H1 (cell line): ENCODE measurements around the gene GSDME. TPM values are rescaled to one million over a fixed set of nuclear protein-coding genes. Genes with fewer than 3 reads are reported as not detected.
A peak's percentile ranks its signal among the peaks of the same experiment; 100 is the strongest.

ENCODE experiments used
- CTCF ChIA-PET: fragments of 300-600 bp; sonication (Branson Sonifier 250); formaldehyde crosslinking; loops from one replicate; lab custom pipeline; 2021; ENCODE audit not compliant: partially characterized antibody; lab: Charles Lee
- POLR2A ChIA-PET: fragments of 300-600 bp; sonication (Branson Sonifier 250); formaldehyde crosslinking; loops from one replicate; lab custom pipeline; 2021; ENCODE audit warnings: inconsistent platforms; ENCODE audit not compliant: partially characterized antibody; lab: Charles Lee
- DNase-seq, 2 experiments: peaks; one replicate each; pipeline versions ENCODE4 v3.0.0 to v3.0.0-alpha.2; 2010 to 2022; ENCODE audit warnings: low spot score in 2 of 2, low read depth in 1 of 2, mixed read lengths in 1 of 2
- FAIRE-seq: peaks from 2 replicates; lab custom pipeline; 2011; peaks lifted over from hg19 to GRCh38; lab: Jason Lieb, UNC
- H2AFZ ChIP-seq: 2 replicates; pipeline ENCODE4 v1.8.1; 2012; ENCODE audit warnings: low read length, inconsistent platforms
- H2AK5ac ChIP-seq: 2 replicates; pipeline ENCODE4 v1.6.1; 2013; ENCODE audit warnings: low read depth, low read length
- H2BK120ac ChIP-seq: replicated peaks from 2 replicates; pipeline ENCODE3; 2013; ENCODE audit warnings: low read depth, low read length, inconsistent platforms
- H2BK12ac ChIP-seq: 2 replicates; pipeline ENCODE4 v1.6.1; 2013; ENCODE audit warnings: low read depth, low read length
- H2BK15ac ChIP-seq: 2 replicates; pipeline ENCODE4 v1.6.1; 2013; ENCODE audit warnings: low read length
- H2BK20ac ChIP-seq: 2 replicates; pipeline ENCODE4 v1.6.1; 2013; ENCODE audit warnings: low read length
- H2BK5ac ChIP-seq: 2 replicates; pipeline ENCODE4 v1.6.1; 2013; ENCODE audit warnings: low read depth, low read length
- H3K14ac ChIP-seq: 2 replicates; pipeline ENCODE4 v1.6.1; 2013; ENCODE audit warnings: inconsistent platforms; ENCODE audit not compliant: insufficient read length
- H3K18ac ChIP-seq: 2 replicates; pipeline ENCODE4 v1.6.1; 2013; ENCODE audit warnings: low read length; ENCODE audit errors: extremely low read depth
- H3K23ac ChIP-seq: 2 replicates; pipeline ENCODE4 v1.6.1; 2013; ENCODE audit warnings: inconsistent platforms; ENCODE audit not compliant: insufficient read length
- H3K23me2 ChIP-seq: 2 replicates; pipeline ENCODE4 v1.6.1; 2013; ENCODE audit warnings: low read depth, low read length
- H3K27ac ChIP-seq: 2 replicates; pipeline ENCODE4 v1.6.1; 2011; ENCODE audit warnings: low read depth, low read length, inconsistent platforms
- H3K27me3 ChIP-seq, 4 experiments: replicated peaks in 1 of 4; 1 replicate in 1 of 4; 2 replicates in 3 of 4; pipeline versions ENCODE4 v1.6.1 to v1.8.1; 2011 to 2013; ENCODE audit warnings: low read length in 3 of 4, mild to moderate bottlenecking in 3 of 4, inconsistent platforms in 2 of 4, mixed read lengths in 2 of 4, moderate library complexity in 1 of 4; ENCODE audit not compliant: control insufficient read depth in 3 of 4, insufficient read depth in 3 of 4; ENCODE audit errors: extremely low read depth in 1 of 4
- H3K36me3 ChIP-seq, 4 experiments: 2 replicates each; pipeline versions ENCODE4 v1.6.1 to v1.8.1; 2011 to 2013; ENCODE audit warnings: mild to moderate bottlenecking in 4 of 4, low read length in 3 of 4, moderate library complexity in 2 of 4, control low read depth in 1 of 4, inconsistent platforms in 1 of 4; ENCODE audit not compliant: insufficient read depth in 4 of 4, control insufficient read depth in 2 of 4
- H3K4ac ChIP-seq: replicated peaks from 2 replicates; pipeline ENCODE3; 2013; ENCODE audit warnings: low read length, low read depth, mixed read lengths, inconsistent platforms; ENCODE audit not compliant: insufficient read length
- H3K4me1 ChIP-seq, 4 experiments: replicated peaks in 1 of 4; 1 replicate in 1 of 4; 2 replicates in 3 of 4; pipeline versions ENCODE4 v1.6.1 to v1.8.1; 2011 to 2013; ENCODE audit warnings: low read length in 3 of 4, inconsistent platforms in 2 of 4, mixed read lengths in 1 of 4; ENCODE audit not compliant: insufficient read depth in 4 of 4, control insufficient read depth in 3 of 4
- H3K4me2 ChIP-seq, 2 experiments: 2 replicates each; pipeline versions ENCODE4 v1.6.1 to v1.8.1; 2011 to 2013; ENCODE audit warnings: low read depth in 2 of 2, low read length in 2 of 2, control low read depth in 1 of 2, inconsistent platforms in 1 of 2, mild to moderate bottlenecking in 1 of 2; ENCODE audit not compliant: insufficient read depth in 1 of 2
- H3K4me3 ChIP-seq, 4 experiments: fragments of 200-600, 300-600 bp in 1 of 4; sonication (generic), shearing (Covaris generic), sonication (Bioruptor Twin) in 1 of 4; 2 replicates each; pipeline versions ENCODE4 v1.5.1 to v1.8.1; 2011 to 2016; ENCODE audit warnings: low read length in 4 of 4, low read depth in 3 of 4, control low read depth in 2 of 4, inconsistent platforms in 2 of 4, mild to moderate bottlenecking in 2 of 4, mixed read lengths in 1 of 4, moderate library complexity in 1 of 4; ENCODE audit not compliant: insufficient read depth in 2 of 4; ENCODE audit errors: extremely low read depth in 1 of 4
- H3K56ac ChIP-seq: replicated peaks from 2 replicates; pipeline ENCODE3; 2013; ENCODE audit warnings: low read depth, mild to moderate bottlenecking, mixed read lengths, low read length, inconsistent platforms; ENCODE audit not compliant: insufficient read length
- H3K79me1 ChIP-seq: 2 replicates; pipeline ENCODE4 v1.6.1; 2013; ENCODE audit warnings: low read depth, low read length, control low read depth
- H3K79me2 ChIP-seq, 2 experiments: 2 replicates each; pipeline versions ENCODE4 v1.6.1 to v1.8.1; 2012 to 2013; ENCODE audit warnings: low read length in 2 of 2, mild to moderate bottlenecking in 2 of 2, inconsistent platforms in 1 of 2; ENCODE audit not compliant: insufficient read depth in 2 of 2, control insufficient read depth in 1 of 2
- H3K9ac ChIP-seq, 4 experiments: replicated peaks in 1 of 4; 1 replicate in 1 of 4; 2 replicates in 3 of 4; pipeline versions ENCODE4 v1.6.1 to v1.8.1; 2011 to 2013; ENCODE audit warnings: low read depth in 3 of 4, low read length in 3 of 4, control low read depth in 2 of 4, mild to moderate bottlenecking in 2 of 4, moderate library complexity in 2 of 4, inconsistent platforms in 1 of 4; ENCODE audit errors: extremely low read depth in 1 of 4
- H3K9me3 ChIP-seq, 2 experiments: 2 replicates each; pipeline versions ENCODE4 v1.6.1 to v1.8.1; 2012 to 2013; ENCODE audit warnings: mild to moderate bottlenecking in 2 of 2, moderate library complexity in 2 of 2, control low read depth in 1 of 2, inconsistent platforms in 1 of 2, low read depth in 1 of 2, low read length in 1 of 2, mixed read lengths in 1 of 2; ENCODE audit not compliant: insufficient read depth in 2 of 2
- H4K20me1 ChIP-seq, 2 experiments: replicated peaks in 1 of 2; 2 replicates each; pipeline versions ENCODE3 to v1.8.1; 2011 to 2013; ENCODE audit warnings: inconsistent platforms in 2 of 2, low read length in 2 of 2, mild to moderate bottlenecking in 1 of 2; ENCODE audit not compliant: insufficient read depth in 2 of 2, control insufficient read depth in 1 of 2
- H4K5ac ChIP-seq: 2 replicates; pipeline ENCODE4 v1.6.1; 2013; ENCODE audit warnings: low read length, low read depth, mixed read lengths, inconsistent platforms; ENCODE audit not compliant: insufficient read length
- H4K8ac ChIP-seq: 2 replicates; pipeline ENCODE4 v1.8.0; 2013; ENCODE audit warnings: mild to moderate bottlenecking, moderate library complexity, low read length, inconsistent platforms; ENCODE audit not compliant: insufficient read depth; ENCODE audit errors: extremely low read depth
- H4K91ac ChIP-seq: replicated peaks from 2 replicates; pipeline ENCODE3; 2013; ENCODE audit warnings: low read length, mixed read lengths, inconsistent platforms; ENCODE audit not compliant: insufficient read length
- BACH1 ChIP-seq: IDR thresholded peaks from 2 replicates; pipeline ENCODE4 v1.6.1; 2012; ENCODE audit warnings: low read length, improper control_type of control experiment
- CHD2 ChIP-seq: IDR thresholded peaks from 2 replicates; pipeline ENCODE4 v1.6.1; 2012; ENCODE audit warnings: low read length, improper control_type of control experiment
- CREB1 ChIP-seq: IDR thresholded peaks from 2 replicates; pipeline ENCODE4 v1.6.1; 2012; ENCODE audit warnings: inconsistent platforms
- GTF2F1 ChIP-seq: IDR thresholded peaks from 2 replicates; pipeline ENCODE4 v1.6.1; 2012; ENCODE audit warnings: low read depth, low read length, improper control_type of control experiment, borderline replicate concordance
- KDM4A ChIP-seq: IDR thresholded peaks from one replicate; pipeline ENCODE4 v1.7.1; 2012; ENCODE audit warnings: low read depth, mild to moderate bottlenecking, moderate library complexity, low read length, inconsistent platforms; ENCODE audit not compliant: severe bottlenecking
- NANOG ChIP-seq: IDR thresholded peaks from 2 replicates; pipeline ENCODE4 v1.6.1; 2011; ENCODE audit warnings: low read length, low read depth, mild to moderate bottlenecking, inconsistent platforms; ENCODE audit not compliant: insufficient read depth, poor library complexity, severe bottlenecking
- POLR2AphosphoS5 ChIP-seq: IDR thresholded peaks from 2 replicates; pipeline ENCODE4 v1.6.1; 2011; ENCODE audit warnings: low read depth, low read length
- YY1 ChIP-seq: IDR thresholded peaks from 2 replicates; pipeline ENCODE4 v1.6.1; 2011; ENCODE audit warnings: low read depth, mild to moderate bottlenecking, low read length
- WGBS, 2 experiments: shearing (Covaris generic) in 1 of 2; methylation state at CpG; one replicate each; pipeline versions ENCODE4 v1.1.6 to v1.1.7; 2013 to 2015; ENCODE audit warnings: low lambda C conversion rate in 2 of 2, mixed read lengths in 2 of 2, inconsistent platforms in 1 of 2, low coverage in 1 of 2, missing lambda C conversion rate in 1 of 2; ENCODE audit not compliant: insufficient replicate concordance in 2 of 2, insufficient coverage in 1 of 2, insufficient read length in 1 of 2; ENCODE audit errors: extremely low coverage in 1 of 2, missing lambda C conversion rate in 1 of 2; 5-methylcytosine and 5-hydroxymethylcytosine counted together
- polyA plus RNA-seq, 7 experiments: library from polyadenylated mRNA; depleted of rRNA in 3 of 7; stranded (reverse) in 5 of 7; unstranded in 2 of 7; fragments of >200 nt in 5 of 7; fragments of 200-250 nt in 2 of 7; gene quantifications; 1 replicate in 5 of 7; 2 replicates in 1 of 7; 4 replicates in 1 of 7; pipeline versions ENCODE4 v1.2.1 to v1.2.3, GENCODE V29; 2011 to 2013; ENCODE audit warnings: missing spikeins in 2 of 7, mixed read lengths in 2 of 7
- total RNA-seq: library from RNA; stranded (reverse); fragmentation: NEBNext Ultra II Directional; extraction: Animal tissue kit (Norgen Biotek cat#: 25700); gene quantifications from 2 replicates; pipeline ENCODE4 v1.2.1, GENCODE V29; 2021

GSDME gene
- total and polyA plus RNA-seq, 2 of the 8 experiments (the other 6 are each of a cell fraction or from before 2014, with no cell fraction given): 5.4 to 7.6 TPM

GRCh38 chr7:24731313-24731712 lies 26.0 kb downstream of the GSDME start:
- Histone ChIP-seq H2BK120ac (no peak overlapping the region), H2BK5ac (no peak overlapping the region), H2BK12ac (no peak overlapping the region; the same call in 1 of the 2 replicates), H3K79me2 (no peaks in the 10 kb centered on the region), H3K36me3 (no peaks in the 10 kb centered on the region; a peak in 1 of 8 replicates), H3K9ac (no peak overlapping the region), H2AFZ (no peak overlapping the region), H4K5ac (no peak overlapping the region), H3K9me3 (no peaks in the 10 kb centered on the region), H3K79me1 (no peaks in the 10 kb centered on the region), H3K18ac (no peak overlapping the region), H3K4ac (no peak overlapping the region), H3K4me3 (no peak overlapping the region), H3K23ac (no peak overlapping the region), H3K4me1 (peaks cover 0 to 3% (median under 1%) of the 10 kb centered on the region in 4 experiments; a peak in 2 of 7 replicates), H3K27me3 (no peaks in the 10 kb centered on the region; a peak in 1 of 7 replicates), H3K14ac (no peak overlapping the region), H4K20me1 (no peaks in the 10 kb centered on the region), H3K23me2 (no peaks in the 10 kb centered on the region), H4K8ac (peak overlapping the region; percentile 39; the same call in 1 of the 2 replicates), H2BK20ac (no peak overlapping the region), H2BK15ac (no peak overlapping the region), H3K27ac (no peak overlapping the region), H4K91ac (no peak overlapping the region), H3K4me2 (no peak overlapping the region), H2AK5ac (no peak overlapping the region), H3K56ac (no peak overlapping the region)
- ChIA-PET POLR2A (no interaction called here), CTCF (interaction anchor here (0.7 to 2.4 kb wide), 4 partner anchors 16 to 367 kb away, joined by 3 to 9 read pairs (median 4); no protein-coding TSS in a partner anchor)
- TF ChIP-seq CREB1 (no peak), POLR2AphosphoS5 (no peak), KDM4A (no peak), YY1 (no peak), CHD2 (no peak), BACH1 (no peak), NANOG (no peak), GTF2F1 (no peak)
- FAIRE-seq: no peak
- no peak for DNase-seq
- 88% methylated on average over 13 of the region's 13 CpGs; no CpG with 5 or more reads in 1 of the 2 experiments for WGBS, 2 experiments
